GM12865 (cell line): ENCODE results near the gene PTGES2.

ENCODE experiments used
- DNase-seq: peaks from one replicate; pipeline ENCODE4 v3.0.0; 2010; ENCODE audit warnings: low read depth
- H3K4me3 ChIP-seq: 2 replicates; pipeline ENCODE4 v1.5.1; 2011; ENCODE audit warnings: mild to moderate bottlenecking, low read depth, low read length, control low read depth
- TF ChIP-seq, protein P1 (sequence below): IDR thresholded peaks from 2 replicates; pipeline ENCODE4 v1.5.1; 2011; ENCODE audit warnings: low read length, control low read depth, low read depth, inconsistent platforms; ENCODE audit not compliant: insufficient read depth; ENCODE audit errors: missing control alignments

PTGES2 gene

DNA sequence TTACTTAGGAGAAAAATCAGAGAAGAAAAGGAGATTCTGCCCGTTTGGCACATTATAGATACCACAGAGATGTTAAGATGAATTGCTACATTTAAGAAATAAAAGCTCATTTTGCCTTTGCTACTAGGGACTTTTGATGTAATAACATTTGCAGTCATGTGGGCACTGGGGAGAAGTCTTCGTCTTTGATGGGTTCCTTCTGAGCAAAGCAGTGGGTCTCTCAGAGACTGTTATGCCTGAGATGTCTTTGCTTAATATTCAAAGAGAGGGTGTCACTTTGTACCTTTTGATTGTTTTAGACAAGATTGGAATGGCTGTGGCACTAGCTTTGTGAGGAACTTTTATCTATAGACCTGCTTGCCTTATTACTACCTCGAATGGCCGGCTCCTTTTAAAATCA lies 34.5 kb downstream of the PTGES2 start:
- no peak for DNase-seq
- TF ChIP-seq, protein P1, sequence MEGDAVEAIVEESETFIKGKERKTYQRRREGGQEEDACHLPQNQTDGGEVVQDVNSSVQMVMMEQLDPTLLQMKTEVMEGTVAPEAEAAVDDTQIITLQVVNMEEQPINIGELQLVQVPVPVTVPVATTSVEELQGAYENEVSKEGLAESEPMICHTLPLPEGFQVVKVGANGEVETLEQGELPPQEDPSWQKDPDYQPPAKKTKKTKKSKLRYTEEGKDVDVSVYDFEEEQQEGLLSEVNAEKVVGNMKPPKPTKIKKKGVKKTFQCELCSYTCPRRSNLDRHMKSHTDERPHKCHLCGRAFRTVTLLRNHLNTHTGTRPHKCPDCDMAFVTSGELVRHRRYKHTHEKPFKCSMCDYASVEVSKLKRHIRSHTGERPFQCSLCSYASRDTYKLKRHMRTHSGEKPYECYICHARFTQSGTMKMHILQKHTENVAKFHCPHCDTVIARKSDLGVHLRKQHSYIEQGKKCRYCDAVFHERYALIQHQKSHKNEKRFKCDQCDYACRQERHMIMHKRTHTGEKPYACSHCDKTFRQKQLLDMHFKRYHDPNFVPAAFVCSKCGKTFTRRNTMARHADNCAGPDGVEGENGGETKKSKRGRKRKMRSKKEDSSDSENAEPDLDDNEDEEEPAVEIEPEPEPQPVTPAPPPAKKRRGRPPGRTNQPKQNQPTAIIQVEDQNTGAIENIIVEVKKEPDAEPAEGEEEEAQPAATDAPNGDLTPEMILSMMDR, result no peak
- no peak overlapping the region for H3K4me3 ChIP-seq

DNA sequence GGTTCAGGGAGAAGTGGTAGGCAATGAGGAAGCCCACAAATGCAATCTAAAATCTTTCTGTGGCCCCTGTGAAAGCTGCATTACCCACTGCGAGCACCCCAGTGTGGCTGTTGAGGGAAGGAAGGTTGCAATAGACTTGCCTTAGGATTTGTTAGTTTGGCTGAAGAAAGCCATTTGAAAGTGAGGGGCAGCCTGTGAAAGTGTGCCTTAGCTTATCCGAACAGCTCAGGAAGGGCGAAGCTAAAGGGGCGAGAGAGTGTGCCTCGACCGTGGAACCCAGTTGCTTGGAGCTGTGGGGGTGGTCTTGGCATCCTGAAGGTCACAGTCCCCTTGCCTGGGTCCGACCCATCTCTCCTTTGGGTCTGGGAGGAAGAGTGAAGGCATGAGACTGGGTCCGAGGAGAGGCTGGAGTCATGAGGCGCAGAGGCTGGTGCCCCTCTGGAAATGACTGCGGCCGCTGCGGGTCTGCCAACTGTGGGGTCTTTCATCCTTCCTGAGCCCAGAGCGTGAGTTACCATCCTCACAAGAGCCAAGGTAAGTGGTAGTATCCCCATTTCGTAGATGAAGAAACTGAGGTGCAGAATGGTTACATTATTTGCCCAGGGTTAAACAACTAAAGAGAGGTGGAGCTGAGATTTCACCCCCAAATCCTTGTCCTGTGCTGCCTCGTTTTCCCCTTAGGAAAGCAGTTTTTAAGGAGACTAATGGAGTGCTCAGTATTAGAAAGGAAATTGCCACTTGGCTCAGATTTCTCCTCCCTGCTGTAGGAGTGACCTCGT lies 35.1 kb downstream of the PTGES2 start:
- no peak overlapping the region for H3K4me3 ChIP-seq
- DNase-seq, result no peak
- TF ChIP-seq, protein P1, result no peak

DNA sequence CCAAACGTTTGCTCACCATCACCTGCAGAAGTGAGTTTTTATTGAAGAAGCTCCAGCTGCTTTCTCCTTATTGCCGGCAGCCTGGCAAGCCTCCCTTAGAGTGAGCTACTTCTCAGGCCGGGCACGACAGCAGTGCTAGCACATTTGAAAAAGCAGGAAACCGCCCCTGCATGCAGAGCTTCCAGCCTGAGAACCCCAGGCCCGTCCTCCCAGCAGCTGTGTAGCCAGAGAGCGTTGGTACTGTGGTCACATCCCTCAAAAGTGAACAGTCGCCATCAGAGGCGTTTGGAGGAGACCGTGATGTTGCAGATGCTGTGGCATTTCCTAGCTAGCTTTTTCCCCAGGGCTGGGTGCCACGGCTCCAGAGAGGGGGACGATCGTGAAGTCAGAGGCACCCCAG lies 36.0 kb downstream of the PTGES2 start:
- DNase-seq, result no peak
- TF ChIP-seq, protein P1, result no peak
- no peak overlapping the region for H3K4me3 ChIP-seq

DNA sequence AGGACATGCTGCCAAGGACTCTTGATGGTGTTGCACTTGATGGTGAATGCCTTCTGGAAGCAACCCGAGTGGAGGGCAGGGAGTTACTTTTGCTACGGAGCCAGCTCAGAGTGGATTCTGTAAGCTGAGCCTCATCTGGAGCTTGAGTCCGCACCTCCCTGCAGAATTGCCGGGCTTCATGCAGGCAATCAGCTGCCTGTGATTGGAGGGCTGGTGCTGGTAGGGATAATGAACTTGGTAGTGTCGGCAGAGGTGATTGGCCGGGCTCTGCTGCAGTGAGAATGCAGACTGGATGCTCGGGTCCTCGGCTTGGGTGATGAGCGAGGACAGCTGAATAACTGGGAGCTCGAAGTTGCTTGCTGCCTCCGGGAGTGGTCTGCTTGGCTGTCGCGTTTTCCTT lies 36.4 kb downstream of the PTGES2 start:
- TF ChIP-seq, protein P1, result no peak
- no peak for DNase-seq
- H3K4me3 ChIP-seq, result no peak overlapping the region

DNA sequence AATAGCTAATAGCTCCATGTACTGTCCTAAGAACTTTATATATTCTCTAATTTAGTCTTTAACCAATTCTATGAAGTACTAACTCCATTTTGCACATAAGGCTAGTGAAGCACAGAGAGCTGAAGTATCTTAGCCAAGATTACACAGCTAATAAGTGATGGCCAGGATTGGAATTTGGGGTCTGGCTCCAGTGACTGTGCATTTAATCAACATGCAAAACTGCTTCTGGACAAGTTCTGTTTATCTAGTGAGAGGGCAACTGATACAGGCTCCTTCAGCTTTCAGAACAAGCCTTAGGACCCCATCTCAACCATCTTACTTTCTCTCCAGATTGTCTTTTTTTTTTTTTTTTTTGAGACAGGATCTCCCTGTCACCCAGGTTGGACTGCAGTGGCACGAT lies 38.2 kb downstream of the PTGES2 start:
- TF ChIP-seq, protein P1, result no peak
- H3K4me3 ChIP-seq, result no peak overlapping the region

GRCh38 chr9:128088253-128088945 lies 39.1 kb downstream of the PTGES2 start:
- TF ChIP-seq, protein P1, result no peak
- H3K4me3 ChIP-seq, result no peak overlapping the region
- DNase-seq, result no peak

More for the DNA sequence above, 38.2 kb downstream of the PTGES2 start:
- DNase-seq, result no peak
